Measurements from ENCODE around the gene SLC35E1. TPM values are rescaled to one million over a fixed set of nuclear protein-coding genes. Genes with fewer than 3 reads are reported as not detected.

SLC35E1 gene
- total and polyA plus RNA-seq, 2 of the 13 experiments (the other 11 are each of a cell fraction or from before 2014, with no cell fraction given) = 21.2 to 46.5 TPM

GRCh38 chr19:16542910-16543472 is 29.2 kb downstream of the SLC35E1 start (continued):
- TF ChIP-seq PRMT3 (CRISPR knock-in tag; IDR thresholded peaks at IDR 0.05; ENCODE audit: borderline replicate concordance, low read depth) (0 out of 2 replicates have a peak, but pooled peaks have one; percentile 25), JUND (CRISPR knock-in tag; IDR thresholded peaks at IDR 0.05) (no peak), SMAD1 (CRISPR knock-in tag; IDR thresholded peaks at IDR 0.05; ENCODE audit: borderline replicate concordance, low read depth) (no peak), ZNF30 (CRISPR knock-in tag; IDR thresholded peaks at IDR 0.05) (0 out of 2 replicates have a peak, but pooled peaks have one; percentile 23), SMARCC2 (IDR thresholded peaks at IDR 0.05) (no peak), ZSCAN21 (CRISPR knock-in tag; IDR thresholded peaks at IDR 0.05; ENCODE audit: borderline replicate concordance) (0 out of 2 replicates have a peak, but pooled peaks have one; percentile 13), KDM6A (CRISPR knock-in tag; IDR thresholded peaks at IDR 0.05; ENCODE audit: low read depth) (no peak), ZNF781 (CRISPR knock-in tag; IDR thresholded peaks at IDR 0.05; ENCODE audit: borderline replicate concordance, not compliant biosample characterization) (peak; percentile 21), MAF1 (CRISPR knock-in tag; IDR thresholded peaks at IDR 0.05; ENCODE audit: borderline replicate concordance) (0 out of 2 replicates have a peak, but pooled peaks have one; percentile 4), ZNF790 (CRISPR knock-in tag; IDR thresholded peaks at IDR 0.05; ENCODE audit: borderline replicate concordance) (no peak), TAF1 (CRISPR knock-in tag; IDR thresholded peaks at IDR 0.05) (no peak), ZNF878 (CRISPR knock-in tag; IDR thresholded peaks at IDR 0.05) (peak; percentile 27; the same call in 1 of the 2 replicates), ZNF234 (CRISPR knock-in tag; conservative IDR thresholded peaks at IDR 0.05) (peak; percentile 75; the same call in 1 of the 2 replicates), NFYC (CRISPR knock-in tag; IDR thresholded peaks at IDR 0.05) (no peak), SATB2 (CRISPR knock-in tag; IDR thresholded peaks at IDR 0.05) (0 out of 2 replicates have a peak, but pooled peaks have one; percentile 13), ZNF10 (CRISPR knock-in tag; IDR thresholded peaks at IDR 0.05; ENCODE audit: borderline replicate concordance, low read depth) (no peak)
- TF ChIP-seq, protein P1, sequence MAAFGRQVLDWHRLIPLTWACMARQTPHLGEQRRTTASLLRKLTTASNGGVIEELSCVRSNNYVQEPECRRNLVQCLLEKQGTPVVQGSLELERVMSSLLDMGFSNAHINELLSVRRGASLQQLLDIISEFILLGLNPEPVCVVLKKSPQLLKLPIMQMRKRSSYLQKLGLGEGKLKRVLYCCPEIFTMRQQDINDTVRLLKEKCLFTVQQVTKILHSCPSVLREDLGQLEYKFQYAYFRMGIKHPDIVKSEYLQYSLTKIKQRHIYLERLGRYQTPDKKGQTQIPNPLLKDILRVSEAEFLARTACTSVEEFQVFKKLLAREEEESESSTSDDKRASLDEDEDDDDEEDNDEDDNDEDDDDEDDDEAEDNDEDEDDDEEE (CRISPR knock-in tag; IDR thresholded peaks at IDR 0.05) = peak; percentile 13; the same call in 1 of the 2 replicates

All from HepG2 (cell line).